PFSK-1 (cell line): ENCODE measurements around the gene SEMG2.

ENCODE experiments used
- FOXP2 ChIP-seq: optimal IDR thresholded peaks from 2 replicates; pipeline ENCODE3; 2011; ENCODE audit warnings: borderline replicate concordance, control low read depth, inconsistent platforms; ENCODE audit not compliant: insufficient read depth; ENCODE audit errors: extremely low read length, extremely low read depth
- POLR2AphosphoS5 ChIP-seq: IDR thresholded peaks from 2 replicates; pipeline ENCODE4 v1.6.1; 2012; ENCODE audit warnings: low read depth, mild to moderate bottlenecking, control low read depth, low read length, moderate library complexity
- REST ChIP-seq, 2 experiments: IDR thresholded peaks; 2 replicates each; pipeline versions ENCODE4 v1.6.1 to v1.8.0; 2011 to 2012; ENCODE audit warnings: low read depth in 2 of 2, low read length in 2 of 2, control low read depth in 1 of 2, inconsistent platforms in 1 of 2, mild to moderate bottlenecking in 1 of 2, moderate library complexity in 1 of 2; ENCODE audit not compliant: insufficient read depth in 1 of 2
- SIN3A ChIP-seq: IDR thresholded peaks from 2 replicates; pipeline ENCODE4 v1.6.1; 2012; ENCODE audit warnings: mild to moderate bottlenecking, low read length, moderate library complexity, borderline replicate concordance; ENCODE audit not compliant: insufficient read depth
- TAF1 ChIP-seq: IDR thresholded peaks from 2 replicates; pipeline ENCODE4 v1.6.1; 2012; ENCODE audit warnings: low read length, control low read depth, borderline replicate concordance; ENCODE audit not compliant: insufficient read depth

Gene SEMG2

DNA sequence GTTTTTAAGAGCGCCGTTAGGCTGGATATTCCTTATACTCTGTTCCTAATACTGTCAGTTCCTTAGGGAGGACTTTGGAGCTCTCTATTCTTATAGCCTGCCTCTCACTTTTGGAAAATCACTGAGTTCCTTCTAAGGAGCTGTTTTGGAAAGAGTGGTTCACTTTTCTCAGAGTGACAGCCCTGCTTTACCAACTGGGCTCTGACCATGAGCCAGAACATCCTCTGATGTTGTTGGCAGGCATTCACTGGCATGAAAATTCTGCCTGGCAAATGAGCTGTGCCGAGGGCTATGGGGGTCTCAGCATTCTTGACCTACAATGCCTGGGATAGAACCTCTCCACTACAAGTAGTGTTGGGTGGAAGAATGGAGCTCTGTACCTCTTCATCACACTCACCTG is 29.2 kb upstream of the SEMG2 start:
- TF ChIP-seq SIN3A (no peak), FOXP2 (no peak), TAF1 (no peak), POLR2AphosphoS5 (no peak), REST (IDR thresholded peaks at IDR 0.05; ENCODE audit: insufficient read depth in 1 of 2, low read depth in 2 of 2, low read length in 2 of 2) (no peak)

- TF ChIP-seq REST (IDR thresholded peaks at IDR 0.05; ENCODE audit: insufficient read depth in 1 of 2, low read depth in 2 of 2, low read length in 2 of 2) (no peak), TAF1 (no peak), POLR2AphosphoS5 (no peak), FOXP2 (no peak), SIN3A (no peak)
Observed at GRCh38 chr20:45193331-45193730, 27.8 kb upstream of the SEMG2 start.

GRCh38 chr20:45206725-45207124 is 14.4 kb upstream of the SEMG2 start, which contains the start of gene SEMG1:
Gene SEMG1, plus strand, starts transcription at chr20:45207033. Its CDS starts 21 bp downstream, at chr20:45207054.
- TF ChIP-seq SIN3A: no peak
- TF ChIP-seq POLR2AphosphoS5: no peak
- TF ChIP-seq REST (IDR thresholded peaks at IDR 0.05; ENCODE audit: insufficient read depth in 1 of 2, low read depth in 2 of 2, low read length in 2 of 2): no peak
- TF ChIP-seq TAF1: no peak
- no peak for TF ChIP-seq FOXP2

DNA sequence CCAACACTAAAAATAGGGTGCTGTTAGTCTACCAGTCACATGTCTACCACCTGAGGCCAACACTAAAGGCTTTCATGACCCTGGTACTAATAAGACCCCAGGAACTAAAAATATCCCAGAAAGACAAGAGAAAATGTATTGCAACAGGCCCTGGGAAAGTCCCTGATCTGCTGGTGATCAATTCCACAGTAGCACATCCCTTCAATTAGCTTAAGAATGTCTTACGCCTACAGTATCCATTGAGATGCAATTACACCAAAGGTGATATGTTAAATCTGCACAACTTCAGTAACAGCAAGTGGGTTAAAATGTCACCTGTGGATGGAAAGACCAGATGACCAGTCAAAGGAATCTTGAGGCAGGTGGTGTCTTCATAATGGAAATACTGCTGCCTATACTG is 11.2 kb upstream of the SEMG2 start:
- TF ChIP-seq REST (IDR thresholded peaks at IDR 0.05; ENCODE audit: insufficient read depth in 1 of 2, low read depth in 2 of 2, low read length in 2 of 2) (no peak), SIN3A (no peak), POLR2AphosphoS5 (no peak), TAF1 (no peak), FOXP2 (no peak)
